NCI-H2081 treated with DMSO at 0.1 percent for 48 hours (cell line): ENCODE results near the gene UBE2A.

Experiments
- DNase-seq: peaks from one replicate; lab custom pipeline; 2025; lab: John Stamatoyannopoulos, UW

The UBE2A gene

DNA sequence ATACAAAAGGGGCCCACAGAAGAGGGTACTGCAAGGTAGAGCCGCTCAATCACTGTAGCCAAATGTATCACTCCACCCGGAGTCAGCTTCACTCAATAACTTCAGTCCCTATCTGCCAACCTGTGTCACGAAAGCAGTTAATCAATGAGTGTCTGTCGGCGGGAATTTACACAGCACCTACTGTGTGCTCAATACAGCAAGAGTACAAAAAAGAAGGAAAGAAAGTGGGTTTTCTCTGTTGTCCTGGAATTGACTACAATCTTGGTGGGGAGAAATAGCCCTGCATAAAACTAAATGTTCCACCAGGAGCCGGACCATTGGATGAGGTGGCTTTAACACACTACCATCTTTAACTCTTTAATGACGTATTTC, 32.6 kb downstream of the UBE2A start:
- DNase-seq, result no peak

DNA sequence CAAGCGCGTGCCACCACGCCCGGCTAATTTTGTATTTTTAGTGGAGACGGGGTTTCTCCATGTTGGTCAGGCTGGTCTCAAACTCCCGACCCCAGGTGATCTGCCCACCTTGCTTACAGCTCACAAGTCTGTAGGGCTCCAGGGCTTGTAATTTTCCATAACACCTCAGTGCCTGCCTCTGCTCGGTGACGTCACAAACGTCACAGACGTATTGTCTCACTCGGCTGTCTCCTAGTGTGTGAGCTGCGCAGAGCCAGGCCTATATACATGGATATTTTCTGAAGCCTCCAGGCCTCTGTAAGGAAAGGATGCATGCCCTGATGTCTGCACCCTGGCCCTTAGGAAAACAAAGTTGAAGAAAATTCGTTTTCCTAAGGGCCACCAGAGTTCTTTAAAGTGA, 40.4 kb downstream of the UBE2A start:
- DNase-seq, result no peak

DNA sequence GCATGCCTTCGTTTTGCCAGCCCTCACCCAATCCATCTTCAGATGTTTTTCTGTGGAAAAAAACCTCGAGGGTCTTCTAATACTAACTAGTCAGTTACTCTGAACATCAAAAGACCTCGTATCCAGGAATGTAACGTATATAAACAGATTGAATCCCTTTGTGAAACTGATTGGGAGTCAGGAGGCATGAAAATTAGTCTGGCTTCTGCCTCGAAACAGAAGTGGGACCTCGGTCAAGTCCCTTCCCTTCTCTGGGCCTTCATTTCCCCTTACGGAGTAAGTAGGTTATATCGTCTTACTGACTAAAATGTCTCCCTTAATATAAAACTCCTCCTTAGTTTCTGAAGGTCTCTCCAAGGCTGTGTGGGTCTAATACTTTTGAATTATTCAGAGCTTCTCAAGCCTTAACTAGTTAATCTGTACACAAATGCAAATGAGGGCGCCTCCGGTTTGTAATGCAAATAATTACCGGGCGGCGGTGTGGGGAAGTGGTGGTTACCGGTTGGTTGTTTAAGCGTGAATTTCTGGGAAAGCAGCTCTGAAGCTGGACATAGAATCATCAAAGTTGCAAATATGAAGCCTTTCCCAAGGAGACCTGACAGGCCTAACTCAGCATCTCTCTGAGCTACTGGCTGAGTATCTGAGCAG, 43.3 kb downstream of the UBE2A start:
- no peak for DNase-seq

DNA sequence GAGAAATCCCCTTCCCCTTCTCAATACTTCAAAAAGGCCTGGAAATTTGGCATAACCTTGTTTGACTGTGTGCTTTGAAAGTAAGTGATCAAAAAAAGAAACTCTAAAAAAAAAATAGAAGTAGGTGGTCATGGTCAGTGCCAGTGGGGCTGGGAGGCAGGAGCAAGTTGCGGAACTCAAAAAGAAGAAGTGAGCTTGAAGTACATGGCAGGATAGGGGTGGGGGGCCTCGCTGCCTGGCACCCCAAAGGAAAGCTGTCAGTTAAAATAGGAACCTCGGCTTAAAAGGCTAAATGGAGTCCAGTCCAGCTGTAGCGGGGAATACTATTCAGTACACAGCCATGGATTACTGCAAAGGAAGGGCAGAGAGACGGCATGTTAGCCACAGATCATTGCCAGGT, 44.1 kb downstream of the UBE2A start:
- no peak for DNase-seq

DNA sequence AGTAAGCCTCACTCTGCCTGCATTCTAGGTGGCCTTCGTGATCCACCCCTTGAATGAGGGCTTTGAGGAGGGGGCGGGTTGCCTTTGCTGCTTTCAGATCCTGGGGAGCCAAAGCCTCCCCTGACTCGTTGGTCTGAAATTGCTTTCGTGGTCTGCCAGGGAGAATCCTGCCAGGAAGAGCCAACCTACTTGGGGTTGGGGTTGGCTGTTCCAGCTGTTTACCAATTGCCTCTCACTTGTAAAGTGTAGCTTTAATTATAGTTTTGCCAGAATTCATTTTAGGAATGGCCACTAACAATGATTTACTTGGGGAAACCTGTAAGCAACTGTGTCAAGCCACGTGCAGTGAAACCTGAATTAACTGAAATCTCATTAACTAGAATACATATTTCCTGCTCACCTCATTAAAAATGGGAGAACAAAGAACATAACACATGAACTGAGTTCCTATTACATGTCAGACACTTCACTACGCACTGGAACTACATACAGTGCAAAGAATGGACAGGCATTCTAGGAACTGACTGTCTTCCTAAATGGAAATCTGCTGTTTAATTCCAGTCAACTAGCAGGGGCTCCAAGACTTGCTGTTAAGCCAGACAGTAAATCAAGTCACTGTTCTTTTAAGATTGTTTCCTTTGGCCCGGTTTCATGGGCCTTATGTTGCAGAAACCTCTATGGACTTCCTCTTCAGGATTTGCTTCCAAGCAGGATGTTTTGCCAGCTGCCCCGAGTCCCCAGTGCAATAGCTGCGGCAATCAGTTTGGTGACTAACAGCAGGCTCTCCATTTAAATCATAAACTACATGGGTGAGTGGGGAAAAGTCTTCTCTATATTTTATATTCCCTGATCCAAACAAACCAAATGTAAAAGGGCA, 48.2 kb downstream of the UBE2A start:
- DNase-seq, result no peak

DNA sequence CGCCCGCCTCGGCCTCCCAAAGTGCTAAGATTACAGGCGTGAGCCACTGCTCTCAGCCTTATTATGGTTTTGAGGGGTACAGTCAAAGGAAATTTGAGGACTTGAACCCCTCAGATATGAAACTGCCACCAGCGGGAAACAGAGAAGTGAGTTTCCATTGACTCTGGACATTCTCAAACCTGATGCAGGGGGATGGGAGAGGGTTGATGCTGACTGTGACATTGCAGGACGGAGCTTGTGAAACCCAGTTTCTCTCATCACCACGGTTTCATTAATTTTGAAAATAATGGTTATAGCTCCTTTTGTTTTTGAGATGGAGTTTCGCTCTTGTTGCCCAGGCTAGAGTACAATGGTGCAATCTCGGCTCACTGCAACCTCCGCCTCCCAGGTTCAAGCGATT, 50.1 kb downstream of the UBE2A start:
- no peak for DNase-seq

DNA sequence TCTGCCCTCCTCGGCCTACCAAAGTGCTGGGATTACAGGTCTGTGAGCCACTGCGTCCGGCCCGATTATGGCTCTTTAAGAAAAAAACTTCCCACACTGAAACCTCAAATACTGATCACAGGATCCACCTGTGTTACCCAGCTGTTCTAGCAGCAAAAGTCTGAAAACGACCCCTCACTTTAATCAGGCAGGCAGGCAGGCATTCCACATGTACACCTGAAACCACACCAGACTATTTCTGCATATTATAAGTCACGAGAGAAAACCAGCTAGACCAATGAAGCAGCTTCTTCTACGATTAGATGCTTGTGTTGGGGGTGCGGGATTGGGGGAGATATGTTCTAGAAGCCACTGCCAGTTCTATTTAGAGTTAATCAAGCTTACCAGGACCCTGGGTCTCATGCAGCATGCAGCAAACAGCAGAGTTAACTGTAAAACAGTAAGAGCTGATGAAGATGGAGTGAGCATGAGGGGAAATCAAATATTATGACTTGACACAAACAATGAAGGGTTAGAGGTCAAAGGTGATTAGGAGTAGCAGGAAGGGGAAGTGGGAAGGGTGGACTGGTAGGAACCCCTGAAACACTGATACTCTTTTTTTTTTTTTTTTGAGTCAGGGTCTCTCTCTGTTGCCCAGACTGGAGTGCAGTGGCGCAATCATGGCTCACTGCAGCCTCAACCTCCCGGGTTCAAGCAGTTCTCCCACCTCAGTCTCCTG, 50.7 kb downstream of the UBE2A start:
- DNase-seq, result no peak

DNA sequence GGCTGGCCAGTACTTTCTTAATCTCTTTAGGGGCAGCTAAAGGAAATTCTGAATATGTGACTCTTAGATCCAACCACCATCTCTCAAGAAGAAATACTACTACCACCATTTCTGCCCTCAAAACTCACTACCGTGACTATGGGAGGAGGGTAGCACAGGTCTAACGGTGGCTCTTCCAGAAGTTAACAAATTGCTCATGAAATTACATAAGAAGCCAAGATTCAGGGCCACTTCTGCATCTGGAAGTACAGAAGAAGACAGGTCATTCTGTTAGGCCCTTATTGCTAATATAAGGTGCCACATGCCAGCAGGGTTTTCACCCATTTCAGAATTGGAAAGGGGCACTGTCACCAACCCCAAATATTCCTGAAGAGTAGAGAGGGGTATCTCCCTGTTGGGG, 51.5 kb downstream of the UBE2A start:
- no peak for DNase-seq
